A549 (cell line): Measurements from ENCODE around the gene DLX6. TPM values are rescaled to one million over a fixed set of nuclear protein-coding genes. Genes with fewer than 3 reads are reported as not detected.

Experiments used
- ATAC-seq, 2 experiments: fragments of 200-7000 bp in 1 of 2; fragments of >200 bp in 1 of 2; cut with Nextera tagmentation in 1 of 2; cut with Tn5 transposase in 1 of 2; 3 replicates each; pipeline versions ENCODE4 v1.8.0 to v1.9.1; 2018 to 2020; ENCODE audit warnings: mild to moderate bottlenecking in 1 of 2, moderate library complexity in 1 of 2
- CTCF ChIA-PET: fragments of 300-600 bp; sonication (Branson Sonifier 250); formaldehyde crosslinking; extraction: SDS; loops from one replicate; lab custom pipeline; 2021; ENCODE audit warnings: antibody characterized with exemption, inconsistent platforms; lab: Yijun Ruan, JAX
- POLR2A ChIA-PET: fragments of 350-600 bp; formaldehyde crosslinking; extraction: SDS; loops from one replicate; lab custom pipeline; 2021; ENCODE audit warnings: antibody characterized with exemption, inconsistent platforms; lab: Yijun Ruan, JAX
- DNase-seq, 2 experiments: peaks; one replicate each; pipeline versions ENCODE4 v3.0.0 to v3.0.0-alpha.2; 2011 to 2016; ENCODE audit warnings: low read depth in 1 of 2, low spot score in 1 of 2
- FAIRE-seq: peaks from 2 replicates; lab custom pipeline; 2011; peaks lifted over from hg19 to GRCh38; lab: Jason Lieb, UNC
- H3K27ac ChIP-seq, 2 experiments: fragments of >200 bp; sonication (Bioruptor Twin); formaldehyde crosslinking; 3 replicates each; pipeline ENCODE4 v1.5.1; 2016 to 2017
- H3K4me1 ChIP-seq: fragments of >200 bp; sonication (Bioruptor Twin); formaldehyde crosslinking; 3 replicates; pipeline ENCODE4 v1.6.1; 2016
- H3K4me2 ChIP-seq: fragments of >200 bp; sonication (Bioruptor Twin); formaldehyde crosslinking; 3 replicates; pipeline ENCODE4 v1.6.1; 2016
- H3K4me3 ChIP-seq: fragments of >200 bp; sonication (Bioruptor Twin); formaldehyde crosslinking; 3 replicates; pipeline ENCODE4 v1.5.1; 2016
- H3K9me3 ChIP-seq: fragments of >200 bp; sonication (Bioruptor Twin); formaldehyde crosslinking; 3 replicates; pipeline ENCODE4 v1.6.1; 2016
- EHF ChIP-seq: fragments of 250-450 bp; sonication (Bioruptor Pico); IDR thresholded peaks from 2 replicates; pipeline ENCODE4 v1.5.0; 2020; ENCODE audit warnings: mild to moderate bottlenecking
- EHMT2 ChIP-seq: fragments of 200-600 bp; sonication (generic); IDR thresholded peaks from 2 replicates; pipeline ENCODE4 v1.6.1; 2016; ENCODE audit warnings: antibody characterized with exemption, low read depth, mild to moderate bottlenecking, moderate library complexity
- EP300 ChIP-seq, 2 experiments: fragments of >200 bp; sonication (Bioruptor Twin); formaldehyde crosslinking; IDR thresholded peaks; 2 replicates in 1 of 2; 3 replicates in 1 of 2; pipeline ENCODE4 v1.6.1; 2016 to 2017
- FOXS1 ChIP-seq: fragments of 250-450 bp; sonication (Bioruptor Pico); IDR thresholded peaks from 2 replicates; pipeline ENCODE4 v1.5.0; 2020; ENCODE audit warnings: mild to moderate bottlenecking, moderate library complexity
- GATA3 ChIP-seq: IDR thresholded peaks from 2 replicates; pipeline ENCODE4 v1.6.1; 2012; ENCODE audit warnings: borderline replicate concordance
- HDAC2 ChIP-seq: fragments of 200-600 bp; sonication (generic); IDR thresholded peaks from 2 replicates; pipeline ENCODE4 v1.6.1; 2016
- HES2 ChIP-seq: fragments of >200 bp; sonication (Bioruptor Twin); formaldehyde crosslinking; IDR thresholded peaks from 2 replicates; pipeline ENCODE4 v1.6.1; 2016
- HEYL ChIP-seq: fragments of 250-450 bp; sonication (Bioruptor Pico); IDR thresholded peaks from 2 replicates; pipeline ENCODE4 v1.8.0; 2021; ENCODE audit warnings: mild to moderate bottlenecking, moderate library complexity
- HMGXB4 ChIP-seq: fragments of 250-450 bp; sonication (Bioruptor Pico); IDR thresholded peaks from 2 replicates; pipeline ENCODE4 v1.5.0; 2021; ENCODE audit warnings: mild to moderate bottlenecking, moderate library complexity, borderline replicate concordance
- KDM1A ChIP-seq: fragments of 200-600 bp; sonication (generic); IDR thresholded peaks from 2 replicates; pipeline ENCODE4 v1.6.1; 2016; ENCODE audit warnings: low read depth, mild to moderate bottlenecking
- MAFK ChIP-seq: fragments of 450-650 bp; IDR thresholded peaks from 2 replicates; pipeline ENCODE4 v1.6.1; 2014; ENCODE audit not compliant: partially characterized antibody
- MAX ChIP-seq: IDR thresholded peaks from 2 replicates; pipeline ENCODE4 v1.6.1; 2012
- NR3C1 ChIP-seq: fragments of >200 bp; sonication (Bioruptor Twin); formaldehyde crosslinking; IDR thresholded peaks from 3 replicates; pipeline ENCODE4 v1.6.1; 2017
- POLR2A ChIP-seq: IDR thresholded peaks from 2 replicates; pipeline ENCODE4 v1.6.1; 2012; ENCODE audit warnings: mild to moderate bottlenecking, low read length
- RCOR1 ChIP-seq: fragments of 150-350 bp; IDR thresholded peaks from 2 replicates; pipeline ENCODE4 v1.6.1; 2014; ENCODE audit warnings: antibody characterized with exemption, low read length, low read depth
- REST ChIP-seq: fragments of 200-600 bp; sonication (generic); IDR thresholded peaks from 2 replicates; pipeline ENCODE4 v1.6.1; 2016; ENCODE audit warnings: antibody characterized with exemption, mild to moderate bottlenecking, moderate library complexity
- RNF2 ChIP-seq: fragments of 200-600 bp; sonication (generic); IDR thresholded peaks from 2 replicates; pipeline ENCODE4 v1.6.1; 2016; ENCODE audit warnings: low read depth, mild to moderate bottlenecking, antibody characterized with exemption, moderate library complexity, borderline replicate concordance
- SREBF2 ChIP-seq: fragments of 450-650 bp; IDR thresholded peaks from 2 replicates; pipeline ENCODE4 v1.6.1; 2014; ENCODE audit warnings: mild to moderate bottlenecking, moderate library complexity
- TP53 ChIP-seq: fragments of 250-450 bp; sonication (Bioruptor Pico); IDR thresholded peaks from 2 replicates; pipeline ENCODE4 v1.5.0; 2021; ENCODE audit warnings: mild to moderate bottlenecking, moderate library complexity
- ZC3H11A ChIP-seq: fragments of 450-650 bp; IDR thresholded peaks from 2 replicates; pipeline ENCODE4 v1.6.1; 2014; ENCODE audit warnings: antibody characterized with exemption, mild to moderate bottlenecking
- WGBS: methylation state at CpG from one replicate; pipeline ENCODE4 v1.1.6; 2017; ENCODE audit errors: missing lambda C conversion rate; 5-methylcytosine and 5-hydroxymethylcytosine counted together
- polyA plus RNA-seq, 4 experiments: library from polyadenylated mRNA; depleted of rRNA in 3 of 4; stranded (reverse); fragments of >200 nt; fragmentation: RNase III in 1 of 4; extraction: RNeasy Plus Mini Kit Qiagen cat#74134 plus additional on column Dnase treatment in 1 of 4; gene quantifications; 2 replicates in 3 of 4; 3 replicates in 1 of 4; pipeline ENCODE4 v1.2.3, GENCODE V29; 2011 to 2017
- TF ChIP-seq, protein P1 (sequence below): IDR thresholded peaks from 2 replicates; pipeline ENCODE4 v1.6.1; 2012
- TF ChIP-seq, protein P2 (sequence below): fragments of >200 bp; sonication (Bioruptor Twin); formaldehyde crosslinking; IDR thresholded peaks from 3 replicates; pipeline ENCODE4 v1.6.1; 2016
- TF ChIP-seq, protein P3 (sequence below): fragments of 150-350 bp; IDR thresholded peaks from 2 replicates; pipeline ENCODE4 v1.6.1; 2014; ENCODE audit warnings: low read depth, mild to moderate bottlenecking, low read length
- TF ChIP-seq, protein P4 (sequence below): fragments of 250-450 bp; sonication (Bioruptor Pico); IDR thresholded peaks from 2 replicates; pipeline ENCODE4 v1.5.0; 2020; ENCODE audit warnings: low read depth, mild to moderate bottlenecking, moderate library complexity

Gene DLX6
- polyA plus RNA-seq, 2 of the 4 experiments (the other 2 are of a cell fraction), result not detected

DNA sequence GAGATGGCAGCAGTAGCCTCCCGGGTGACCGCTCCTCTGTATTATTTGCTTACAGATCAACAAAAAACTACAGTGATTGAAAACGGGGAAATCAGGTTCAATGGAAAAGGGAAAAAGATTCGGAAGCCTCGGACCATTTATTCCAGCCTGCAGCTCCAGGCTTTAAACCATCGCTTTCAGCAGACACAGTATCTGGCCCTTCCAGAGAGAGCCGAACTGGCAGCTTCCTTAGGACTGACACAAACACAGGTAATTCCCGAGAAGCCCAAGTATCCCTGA is 2.2 kb downstream of the DLX6 start:
- Histone ChIP-seq H3K27ac (no peak overlapping the region), H3K9me3 (no peaks in the 10 kb centered on the region), H3K4me2 (no peak overlapping the region), H3K4me1 (0 out of 3 replicates have a peak, but pooled peaks cover 5% of the 10 kb centered on the region), H3K4me3 (no peak overlapping the region)
- ChIA-PET POLR2A (no interaction called here), CTCF (interaction anchor here (0.8 to 1.2 kb wide), 2 partner anchors 9 to 20 kb away, joined by 4 read pairs; no protein-coding TSS in a partner anchor)
- no peak for TF ChIP-seq GATA3
- TF ChIP-seq EP300 (IDR thresholded peaks at IDR 0.05), result no peak
- no peak for TF ChIP-seq EHMT2
- TF ChIP-seq NR3C1, result no peak
- no peak for TF ChIP-seq KDM1A
- no peak for TF ChIP-seq HEYL (CRISPR knock-in tag)
- TF ChIP-seq, protein P1, sequence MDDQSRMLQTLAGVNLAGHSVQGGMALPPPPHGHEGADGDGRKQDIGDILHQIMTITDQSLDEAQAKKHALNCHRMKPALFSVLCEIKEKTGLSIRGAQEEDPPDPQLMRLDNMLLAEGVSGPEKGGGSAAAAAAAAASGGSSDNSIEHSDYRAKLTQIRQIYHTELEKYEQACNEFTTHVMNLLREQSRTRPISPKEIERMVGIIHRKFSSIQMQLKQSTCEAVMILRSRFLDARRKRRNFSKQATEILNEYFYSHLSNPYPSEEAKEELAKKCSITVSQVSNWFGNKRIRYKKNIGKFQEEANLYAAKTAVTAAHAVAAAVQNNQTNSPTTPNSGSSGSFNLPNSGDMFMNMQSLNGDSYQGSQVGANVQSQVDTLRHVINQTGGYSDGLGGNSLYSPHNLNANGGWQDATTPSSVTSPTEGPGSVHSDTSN, result no peak
- no peak for TF ChIP-seq FOXS1
- TF ChIP-seq, protein P2, sequence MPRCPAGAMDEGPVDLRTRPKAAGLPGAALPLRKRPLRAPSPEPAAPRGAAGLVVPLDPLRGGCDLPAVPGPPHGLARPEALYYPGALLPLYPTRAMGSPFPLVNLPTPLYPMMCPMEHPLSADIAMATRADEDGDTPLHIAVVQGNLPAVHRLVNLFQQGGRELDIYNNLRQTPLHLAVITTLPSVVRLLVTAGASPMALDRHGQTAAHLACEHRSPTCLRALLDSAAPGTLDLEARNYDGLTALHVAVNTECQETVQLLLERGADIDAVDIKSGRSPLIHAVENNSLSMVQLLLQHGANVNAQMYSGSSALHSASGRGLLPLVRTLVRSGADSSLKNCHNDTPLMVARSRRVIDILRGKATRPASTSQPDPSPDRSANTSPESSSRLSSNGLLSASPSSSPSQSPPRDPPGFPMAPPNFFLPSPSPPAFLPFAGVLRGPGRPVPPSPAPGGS, result no peak
- no peak for TF ChIP-seq MAX
- ATAC-seq (no peak), FAIRE-seq (no peak), DNase-seq (no peak)
- WGBS, result 79% methylated on average over 8 of the region's 8 CpGs

DNA sequence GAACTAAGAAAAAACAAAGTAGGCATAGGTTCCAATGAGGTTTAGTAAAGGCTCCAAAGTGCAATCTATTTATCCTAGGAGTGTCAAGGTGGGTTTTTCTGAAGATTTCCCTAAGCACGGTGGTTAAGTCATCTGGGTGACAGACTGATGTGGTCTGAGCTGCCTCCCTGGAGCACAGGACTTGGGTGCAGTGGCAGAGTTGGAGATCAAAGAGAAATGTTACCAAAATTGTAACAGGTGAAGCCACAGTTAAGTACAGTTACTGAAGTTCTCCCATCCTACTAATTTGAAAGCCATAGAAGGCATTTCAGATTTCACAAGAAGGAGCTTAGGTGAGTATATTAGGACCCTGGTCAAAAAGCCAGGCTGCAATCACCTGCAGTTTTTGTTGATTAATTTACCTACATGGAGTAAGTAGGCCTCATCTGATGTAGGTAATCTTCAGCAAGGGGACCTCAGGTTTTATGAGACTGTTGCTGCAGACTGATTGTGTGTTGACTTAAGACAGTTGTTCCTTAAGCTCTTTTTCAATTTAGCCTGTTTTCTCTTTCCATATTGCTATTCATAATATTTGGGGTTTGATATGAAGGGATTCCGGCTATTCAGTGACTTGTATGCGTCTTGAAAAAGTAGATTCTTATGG is 3.0 kb downstream of the DLX6 start:
- no peak for FAIRE-seq
- 55% methylated on average over 3 of the region's 3 CpGs for WGBS
- Histone ChIP-seq H3K4me3 (no peak overlapping the region), H3K27ac (no peak overlapping the region), H3K9me3 (0 out of 3 replicates have a peak, but pooled peaks cover 3% of the 10 kb centered on the region), H3K4me2 (no peak overlapping the region), H3K4me1 (0 out of 3 replicates have a peak, but pooled peaks cover 5% of the 10 kb centered on the region)
- TF ChIP-seq MAFK (no peak), EHMT2 (no peak), SREBF2 (no peak), HMGXB4 (CRISPR knock-in tag) (no peak), NR3C1 (no peak), HDAC2 (no peak), HES2 (no peak), POLR2A (no peak), RCOR1 (no peak), ZC3H11A (no peak), RNF2 (no peak), FOXS1 (no peak), EHF (CRISPR knock-in tag) (no peak), TP53 (CRISPR knock-in tag) (no peak), REST (no peak)
- TF ChIP-seq, protein P1, result no peak
- TF ChIP-seq, protein P3, sequence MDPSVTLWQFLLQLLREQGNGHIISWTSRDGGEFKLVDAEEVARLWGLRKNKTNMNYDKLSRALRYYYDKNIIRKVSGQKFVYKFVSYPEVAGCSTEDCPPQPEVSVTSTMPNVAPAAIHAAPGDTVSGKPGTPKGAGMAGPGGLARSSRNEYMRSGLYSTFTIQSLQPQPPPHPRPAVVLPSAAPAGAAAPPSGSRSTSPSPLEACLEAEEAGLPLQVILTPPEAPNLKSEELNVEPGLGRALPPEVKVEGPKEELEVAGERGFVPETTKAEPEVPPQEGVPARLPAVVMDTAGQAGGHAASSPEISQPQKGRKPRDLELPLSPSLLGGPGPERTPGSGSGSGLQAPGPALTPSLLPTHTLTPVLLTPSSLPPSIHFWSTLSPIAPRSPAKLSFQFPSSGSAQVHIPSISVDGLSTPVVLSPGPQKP, result no peak
- TF ChIP-seq, protein P4, sequence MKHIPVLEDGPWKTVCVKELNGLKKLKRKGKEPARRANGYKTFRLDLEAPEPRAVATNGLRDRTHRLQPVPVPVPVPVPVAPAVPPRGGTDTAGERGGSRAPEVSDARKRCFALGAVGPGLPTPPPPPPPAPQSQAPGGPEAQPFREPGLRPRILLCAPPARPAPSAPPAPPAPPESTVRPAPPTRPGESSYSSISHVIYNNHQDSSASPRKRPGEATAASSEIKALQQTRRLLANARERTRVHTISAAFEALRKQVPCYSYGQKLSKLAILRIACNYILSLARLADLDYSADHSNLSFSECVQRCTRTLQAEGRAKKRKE (CRISPR knock-in tag), result no peak
- ChIA-PET CTCF (interaction anchor here (1.1 kb wide), 1 partner anchor 1092 kb away, joined by 4 read pairs; no protein-coding TSS in a partner anchor), POLR2A (no interaction called here)
- DNase-seq, result no peak
- no peak for ATAC-seq
